Osteocyte (in vitro differentiated cells): ENCODE results near the gene VMO1. TPM values are rescaled to one million over a fixed set of nuclear protein-coding genes. Genes with fewer than 3 reads are reported as not detected.

Source experiments
- DNase-seq: peaks from one replicate; pipeline ENCODE4 v3.0.0; 2021; ENCODE audit warnings: mixed read lengths; ENCODE audit not compliant: unreplicated experiment; ENCODE audit errors: extremely low spot score
- H3K27ac Mint-ChIP-seq: one replicate; pipeline ENCODE4 v1.8.0; 2021; ENCODE audit warnings: mild to moderate bottlenecking, mixed read lengths; ENCODE audit not compliant: unreplicated experiment
- H3K27me3 Mint-ChIP-seq: one replicate; pipeline ENCODE4 v1.8.0; 2021; ENCODE audit warnings: mixed read lengths; ENCODE audit not compliant: unreplicated experiment
- H3K36me3 Mint-ChIP-seq: one replicate; pipeline ENCODE4 v1.8.0; 2021; ENCODE audit warnings: mixed read lengths; ENCODE audit not compliant: unreplicated experiment
- H3K4me1 Mint-ChIP-seq: one replicate; pipeline ENCODE4 v1.8.0; 2021; ENCODE audit warnings: mixed read lengths; ENCODE audit not compliant: unreplicated experiment
- H3K4me3 Mint-ChIP-seq: one replicate; pipeline ENCODE4 v1.8.0; 2021; ENCODE audit warnings: mild to moderate bottlenecking, moderate library complexity, mixed read lengths; ENCODE audit not compliant: unreplicated experiment
- H3K9me3 Mint-ChIP-seq: one replicate; pipeline ENCODE4 v1.8.0; 2021; ENCODE audit warnings: mixed read lengths; ENCODE audit not compliant: unreplicated experiment
- CTCF ChIP-seq: fragments of 200-600 bp; sonication (generic); IDR thresholded peaks from 2 replicates; pipeline ENCODE4 v1.5.0; 2021; ENCODE audit warnings: antibody characterized with exemption, mild to moderate bottlenecking, moderate library complexity
- total RNA-seq: library from RNA; stranded (reverse); gene quantifications from 2 replicates; pipeline ENCODE4 v1.2.1, GENCODE V29; 2021

VMO1 gene
- total RNA-seq, 1 donor from 2014 or later = 2.4 TPM

DNA sequence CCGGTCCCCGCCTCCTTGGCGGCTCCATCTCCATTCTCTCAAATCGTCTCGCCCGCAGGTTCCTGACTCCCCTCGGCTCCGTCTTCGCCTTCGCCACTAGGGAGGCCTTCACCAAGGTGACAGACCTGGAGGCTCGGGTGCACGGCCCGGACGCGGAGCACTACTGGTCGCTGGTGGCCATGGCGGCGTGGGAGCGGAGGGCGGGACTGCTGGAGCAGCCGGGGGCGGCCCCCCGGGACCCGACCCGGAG is 3.5 kb upstream of the VMO1 start:
- Mint-ChIP-seq H3K36me3 (no peaks in the 10 kb centered on the region), H3K4me1 (peaks cover 17% of the 10 kb centered on the region), H3K4me3 (peak overlapping the region; percentile 79), H3K27ac (peak overlapping the region; percentile 76), H3K27me3 (peaks cover 3% of the 10 kb centered on the region), H3K9me3 (no peaks in the 10 kb centered on the region)
- DNase-seq = no peak
- no peak for TF ChIP-seq CTCF

DNA sequence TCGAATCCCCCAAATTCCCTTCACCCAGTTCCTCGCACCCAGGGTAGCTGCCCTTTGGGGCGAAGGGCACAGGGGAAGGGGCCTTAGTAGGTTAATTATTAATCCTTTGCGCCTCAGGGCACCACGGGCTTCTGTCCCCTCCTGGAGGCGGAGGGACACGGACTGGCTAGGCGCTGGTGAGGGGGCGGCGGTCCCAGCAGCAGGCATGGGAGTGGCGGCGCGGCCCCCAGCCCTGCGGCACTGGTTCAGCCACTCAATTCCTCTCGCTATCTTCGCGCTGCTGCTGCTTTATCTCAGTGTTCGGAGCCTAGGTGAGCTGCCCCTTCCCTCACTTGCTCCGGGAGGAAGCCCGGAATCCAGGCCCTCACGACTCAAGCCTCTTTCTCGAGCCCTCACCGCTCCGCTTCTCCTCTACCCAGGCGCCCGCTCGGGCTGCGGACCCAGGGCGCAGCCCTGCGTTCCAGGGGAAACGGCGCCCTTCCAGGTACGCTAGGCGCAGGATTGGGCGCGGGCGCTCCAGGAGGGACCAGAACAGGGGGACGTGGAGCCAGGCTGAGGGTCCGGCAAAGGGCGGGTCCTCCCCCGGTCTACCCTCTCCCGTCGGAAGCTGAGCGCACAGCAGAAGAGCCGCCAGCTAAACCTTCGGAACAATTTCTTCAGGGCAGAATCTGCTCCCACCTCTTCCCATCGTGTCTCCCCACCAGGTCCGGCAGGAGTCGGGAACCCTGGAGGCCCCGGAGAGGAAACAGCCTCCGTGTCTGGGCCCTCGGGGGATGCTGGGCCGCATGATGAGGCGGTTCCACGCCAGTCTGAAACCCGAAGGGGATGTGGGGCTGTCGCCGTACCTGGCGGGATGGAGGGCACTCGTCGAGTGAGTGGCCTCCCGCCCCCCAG is 2.9 kb upstream of the VMO1 start, which contains the start of gene GLTPD2:
Gene GLTPD2, plus strand, starts transcription at position 158 of the 894 bp plus-strand sequence. Its CDS starts 48 bp downstream, at position 206.
- H3K36me3 Mint-ChIP-seq = no peaks in the 10 kb centered on the region
- no peak for DNase-seq

DNA sequence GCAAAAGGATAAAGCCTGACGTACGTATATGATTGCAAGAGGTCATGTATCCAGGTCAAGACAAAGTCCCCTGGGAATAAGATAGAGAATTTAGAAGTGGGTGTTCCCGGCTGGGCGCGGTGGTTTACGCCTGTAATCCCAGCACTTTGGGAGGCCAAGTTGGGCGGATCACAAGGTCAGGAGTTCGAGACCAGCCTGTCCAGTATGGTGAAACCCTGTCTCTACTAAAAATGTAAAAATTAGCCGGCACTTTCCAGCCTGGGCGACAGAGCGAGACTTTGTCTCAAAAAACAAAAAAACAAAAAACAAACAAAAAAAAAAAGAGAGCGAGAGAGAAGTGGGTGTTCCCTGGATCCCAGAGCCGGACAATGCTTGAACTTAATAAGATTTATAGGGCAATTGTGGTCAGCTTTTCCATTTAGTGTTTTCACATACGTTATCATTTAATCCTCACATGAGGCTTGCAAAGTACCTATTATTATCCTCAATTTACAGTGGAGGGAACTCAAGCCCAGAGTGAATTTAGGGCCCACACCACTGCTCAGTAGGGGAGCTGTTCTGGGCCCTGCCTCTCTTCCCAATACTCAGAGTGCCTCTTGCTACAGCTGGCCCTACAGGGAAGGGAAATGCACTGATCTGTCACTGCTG is 2.1 kb upstream of the VMO1 start:
- H3K27me3 Mint-ChIP-seq = peaks cover 6% of the 10 kb centered on the region
- peaks cover 17% of the 10 kb centered on the region for H3K4me1 Mint-ChIP-seq
- H3K36me3 Mint-ChIP-seq = no peaks in the 10 kb centered on the region
- H3K4me3 Mint-ChIP-seq = peak overlapping the region; percentile 60
- DNase-seq = no peak
- peak overlapping the region; percentile 57 for H3K27ac Mint-ChIP-seq
- no peak for TF ChIP-seq CTCF
- no peaks in the 10 kb centered on the region for H3K9me3 Mint-ChIP-seq

More for the DNA sequence above, 2.9 kb upstream of the VMO1 start, which contains the start of gene GLTPD2:
- Mint-ChIP-seq H3K4me3 (peak within 1 kb of the TSS; percentile 79), H3K27ac (peak within 1 kb of the TSS; percentile 76), H3K9me3 (no peaks in the 10 kb centered on the region), H3K27me3 (peaks cover 3% of the 10 kb centered on the region), H3K4me1 (peaks cover 17% of the 10 kb centered on the region)
- no peak for TF ChIP-seq CTCF

DNA sequence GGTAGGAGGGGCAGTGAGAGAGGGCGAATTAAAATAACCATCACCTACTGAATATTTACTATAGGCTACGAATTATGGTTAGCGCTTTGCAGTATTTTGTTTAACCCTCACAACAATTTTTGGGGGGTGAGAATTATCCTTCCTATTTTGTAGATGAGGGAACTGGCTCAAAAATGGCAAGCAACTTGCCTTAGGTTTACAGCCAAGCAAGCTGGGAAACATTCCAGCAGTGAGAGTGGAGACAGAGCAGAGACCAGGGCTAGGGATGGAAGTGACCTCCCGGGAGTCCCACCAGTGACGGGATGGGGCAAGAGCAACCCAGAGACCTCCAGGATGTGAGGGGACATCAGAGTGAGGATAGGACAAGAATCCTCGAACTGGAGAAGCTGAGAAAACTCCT is 352 bp upstream of the VMO1 start:
- Mint-ChIP-seq H3K36me3 (no peaks in the 10 kb centered on the region), H3K4me3 (no peak overlapping the region), H3K27ac (no peak overlapping the region), H3K4me1 (peaks cover 17% of the 10 kb centered on the region), H3K9me3 (no peaks in the 10 kb centered on the region), H3K27me3 (peaks cover 5% of the 10 kb centered on the region)
- TF ChIP-seq CTCF = no peak
- DNase-seq = no peak
